GM19238 (cell line): ENCODE data around the gene KIF15.

Source experiments
- DNase-seq: peaks from one replicate; pipeline ENCODE4 v3.0.0; 2011; ENCODE audit warnings: low spot score; ENCODE audit not compliant: insufficient read length

The KIF15 gene, protein sequence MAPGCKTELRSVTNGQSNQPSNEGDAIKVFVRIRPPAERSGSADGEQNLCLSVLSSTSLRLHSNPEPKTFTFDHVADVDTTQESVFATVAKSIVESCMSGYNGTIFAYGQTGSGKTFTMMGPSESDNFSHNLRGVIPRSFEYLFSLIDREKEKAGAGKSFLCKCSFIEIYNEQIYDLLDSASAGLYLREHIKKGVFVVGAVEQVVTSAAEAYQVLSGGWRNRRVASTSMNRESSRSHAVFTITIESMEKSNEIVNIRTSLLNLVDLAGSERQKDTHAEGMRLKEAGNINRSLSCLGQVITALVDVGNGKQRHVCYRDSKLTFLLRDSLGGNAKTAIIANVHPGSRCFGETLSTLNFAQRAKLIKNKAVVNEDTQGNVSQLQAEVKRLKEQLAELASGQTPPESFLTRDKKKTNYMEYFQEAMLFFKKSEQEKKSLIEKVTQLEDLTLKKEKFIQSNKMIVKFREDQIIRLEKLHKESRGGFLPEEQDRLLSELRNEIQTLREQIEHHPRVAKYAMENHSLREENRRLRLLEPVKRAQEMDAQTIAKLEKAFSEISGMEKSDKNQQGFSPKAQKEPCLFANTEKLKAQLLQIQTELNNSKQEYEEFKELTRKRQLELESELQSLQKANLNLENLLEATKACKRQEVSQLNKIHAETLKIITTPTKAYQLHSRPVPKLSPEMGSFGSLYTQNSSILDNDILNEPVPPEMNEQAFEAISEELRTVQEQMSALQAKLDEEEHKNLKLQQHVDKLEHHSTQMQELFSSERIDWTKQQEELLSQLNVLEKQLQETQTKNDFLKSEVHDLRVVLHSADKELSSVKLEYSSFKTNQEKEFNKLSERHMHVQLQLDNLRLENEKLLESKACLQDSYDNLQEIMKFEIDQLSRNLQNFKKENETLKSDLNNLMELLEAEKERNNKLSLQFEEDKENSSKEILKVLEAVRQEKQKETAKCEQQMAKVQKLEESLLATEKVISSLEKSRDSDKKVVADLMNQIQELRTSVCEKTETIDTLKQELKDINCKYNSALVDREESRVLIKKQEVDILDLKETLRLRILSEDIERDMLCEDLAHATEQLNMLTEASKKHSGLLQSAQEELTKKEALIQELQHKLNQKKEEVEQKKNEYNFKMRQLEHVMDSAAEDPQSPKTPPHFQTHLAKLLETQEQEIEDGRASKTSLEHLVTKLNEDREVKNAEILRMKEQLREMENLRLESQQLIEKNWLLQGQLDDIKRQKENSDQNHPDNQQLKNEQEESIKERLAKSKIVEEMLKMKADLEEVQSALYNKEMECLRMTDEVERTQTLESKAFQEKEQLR (N-terminal part only)

GRCh38 chr3:44761424-44762169, at the start of gene KIF15, which contains the start of gene KIAA1143:
Gene KIF15 (plus strand): TSS chr3:44761794. CDS start chr3:44761866, 72 bp downstream.
Gene KIAA1143 (minus strand): TSS chr3:44761619. CDS start chr3:44761602, 17 bp downstream.
- peak; percentile 65 for DNase-seq

- DNase-seq = peak; percentile 23
These were observed 49.0 kb upstream of the KIF15 start, which contains the start of gene ZNF502 for GRCh38 chr3:44712455-44713075. Gene ZNF502 (plus strand): TSS chr3:44712660. CDS start chr3:44720262, 7,602 bp downstream.

DNA sequence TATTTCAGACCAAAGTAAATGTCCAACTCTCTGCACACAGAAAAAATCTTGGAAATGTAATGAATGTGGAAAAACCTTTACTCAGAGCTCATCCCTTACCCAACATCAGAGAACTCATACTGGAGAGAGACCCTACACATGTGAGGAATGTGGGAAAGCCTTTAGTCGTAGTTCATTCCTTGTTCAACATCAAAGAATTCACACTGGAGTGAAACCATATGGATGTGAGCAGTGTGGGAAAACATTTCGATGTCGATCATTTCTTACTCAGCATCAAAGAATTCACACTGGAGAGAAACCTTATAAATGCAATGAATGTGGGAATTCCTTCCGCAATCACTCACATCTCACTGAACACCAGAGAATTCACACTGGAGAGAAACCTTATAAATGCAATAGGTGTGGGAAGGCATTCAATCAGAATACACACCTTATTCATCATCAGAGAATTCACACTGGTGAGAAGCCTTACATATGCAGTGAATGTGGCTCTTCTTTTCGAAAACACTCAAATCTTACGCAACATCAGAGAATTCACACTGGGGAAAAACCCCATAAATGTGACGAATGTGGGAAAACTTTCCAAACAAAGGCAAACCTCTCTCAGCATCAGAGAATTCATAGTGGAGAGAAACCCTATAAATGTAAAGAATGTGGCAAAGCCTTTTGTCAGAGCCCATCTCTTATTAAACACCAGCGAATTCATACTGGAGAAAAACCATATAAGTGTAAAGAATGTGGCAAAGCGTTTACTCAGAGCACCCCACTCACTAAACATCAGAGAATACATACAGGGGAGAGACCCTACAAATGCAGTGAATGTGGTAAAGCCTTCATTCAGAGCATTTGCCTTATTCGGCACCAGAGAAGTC, 40.1 kb upstream of the KIF15 start:
- no peak for DNase-seq

GRCh38 chr3:44722103-44722401, 39.5 kb upstream of the KIF15 start:
- no peak for DNase-seq

- DNase-seq = peak; percentile 70
These were observed 32.1 kb upstream of the KIF15 start, which contains the start of gene ZNF501 for GRCh38 chr3:44729384-44729910. Gene ZNF501 (plus strand): TSS chr3:44729635. CDS start chr3:44734422, 4,787 bp downstream.

DNA sequence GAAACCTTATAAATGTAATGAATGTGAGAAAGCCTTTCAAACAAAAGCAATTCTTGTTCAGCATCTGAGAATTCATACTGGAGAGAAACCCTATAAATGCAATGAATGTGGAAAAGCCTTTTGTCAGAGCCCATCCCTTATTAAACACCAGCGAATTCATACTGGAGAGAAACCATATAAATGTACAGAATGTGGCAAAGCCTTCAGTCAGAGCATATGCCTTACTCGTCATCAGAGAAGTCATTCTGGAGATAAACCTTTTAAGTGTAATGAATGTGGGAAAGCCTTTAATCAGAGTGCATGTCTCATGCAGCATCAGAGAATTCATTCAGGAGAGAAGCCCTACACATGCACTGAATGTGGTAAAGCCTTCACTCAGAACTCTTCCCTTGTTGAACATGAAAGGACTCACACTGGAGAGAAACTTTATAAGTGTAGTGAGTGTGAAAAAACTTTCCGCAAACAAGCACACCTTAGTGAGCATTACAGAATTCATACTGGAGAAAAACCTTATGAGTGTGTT, 26.9 kb upstream of the KIF15 start:
- DNase-seq = no peak

DNA sequence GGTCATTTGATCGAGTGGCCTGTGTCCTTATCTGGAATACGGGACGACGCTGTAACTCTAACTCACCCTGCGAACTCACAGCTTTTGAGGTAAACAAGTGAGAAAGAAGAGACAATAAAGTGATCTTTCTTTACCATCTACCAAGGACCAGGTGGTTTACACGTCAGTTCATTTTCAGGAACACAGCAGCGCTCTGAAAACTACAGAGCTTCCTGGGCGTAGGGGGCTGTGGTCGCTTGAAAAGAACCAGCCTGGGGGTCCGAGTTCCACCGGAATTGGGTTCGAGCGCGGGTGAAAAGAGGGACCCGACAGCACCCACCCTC, 532 bp upstream of the KIF15 start:
- DNase-seq = no peak

- DNase-seq = no peak
These were observed 630 bp downstream of the KIF15 start for GRCh38 chr3:44762170-44762677.

- no peak for DNase-seq
These were observed 1.1 kb downstream of the KIF15 start for GRCh38 chr3:44762690-44763089.

GRCh38 chr3:44764248-44764647, 2.7 kb downstream of the KIF15 start:
- DNase-seq = no peak

DNA sequence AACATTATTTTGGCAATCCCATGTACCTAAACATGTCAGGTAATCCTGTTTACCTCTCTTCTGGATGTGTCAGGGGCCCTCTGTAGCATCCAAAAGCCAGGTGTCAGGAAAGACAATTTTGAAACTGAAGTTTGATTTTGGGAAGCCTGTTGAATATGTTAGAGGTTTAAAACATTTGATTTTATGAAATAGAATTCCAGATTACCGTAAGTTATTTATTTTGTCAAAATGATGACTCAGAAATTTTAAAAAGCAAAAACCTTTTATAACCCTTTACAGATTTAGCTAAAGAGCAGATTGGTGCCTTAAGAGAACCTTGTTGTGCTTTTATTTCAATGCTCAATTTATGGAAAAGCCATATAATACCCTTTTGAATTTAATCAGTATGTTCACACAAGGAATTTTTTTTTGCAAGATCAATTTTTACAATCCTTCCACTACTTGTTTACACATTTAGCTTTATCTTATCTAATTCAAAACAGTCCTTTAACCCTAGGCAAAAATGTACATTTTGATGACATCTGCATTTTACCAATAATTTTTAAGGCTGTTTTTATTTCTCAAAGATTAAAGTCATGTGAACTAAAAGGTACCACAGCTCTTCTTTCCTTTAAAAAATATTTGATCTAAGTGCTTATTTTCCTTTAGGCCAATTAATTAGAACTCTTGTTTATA, 10.0 kb downstream of the KIF15 start:
- no peak for DNase-seq

DNA sequence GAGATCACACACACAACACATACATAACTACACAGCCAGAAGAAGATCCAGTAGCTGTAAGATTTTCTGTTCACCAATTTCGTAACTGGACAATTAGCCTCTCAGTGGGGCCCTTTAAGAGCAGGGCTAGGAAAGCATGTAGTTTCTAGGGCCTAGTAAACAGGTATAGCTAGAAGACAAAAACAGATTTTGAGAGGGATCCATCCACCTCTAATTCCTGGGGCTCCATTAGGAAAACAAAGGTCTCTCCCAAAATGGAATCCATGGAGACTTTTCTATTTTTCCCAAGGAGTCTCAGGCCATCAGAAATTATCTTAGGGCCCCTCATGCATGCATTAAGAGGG, 10.5 kb downstream of the KIF15 start:
- no peak for DNase-seq

- no peak for DNase-seq
These were observed 21.3 kb downstream of the KIF15 start for GRCh38 chr3:44782891-44783290.

GRCh38 chr3:44795197-44795596, 33.6 kb downstream of the KIF15 start:
- DNase-seq = no peak

DNA sequence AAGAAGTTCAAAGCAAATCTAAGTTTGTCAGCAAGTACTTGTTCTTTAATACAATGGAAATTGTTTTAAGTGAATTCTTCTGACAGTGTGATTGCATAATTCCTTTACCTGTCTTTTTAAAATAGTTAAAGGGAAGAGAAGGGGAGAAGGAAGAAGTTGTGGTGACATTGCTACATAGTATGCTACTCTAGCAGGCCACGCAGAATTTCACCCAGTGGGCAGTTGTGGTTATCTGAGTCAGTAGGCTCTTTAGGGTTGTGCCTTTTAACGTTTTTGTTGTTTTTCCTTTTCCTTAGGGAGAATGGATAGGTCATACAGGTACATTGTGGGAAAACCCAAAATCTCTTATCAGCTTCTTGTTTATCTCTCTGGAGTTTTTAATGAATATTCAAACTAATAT, 40.4 kb downstream of the KIF15 start:
- no peak for DNase-seq

- DNase-seq = peak; percentile 13
These were observed 41.7 kb downstream of the KIF15 start for GRCh38 chr3:44803298-44803697.

DNA sequence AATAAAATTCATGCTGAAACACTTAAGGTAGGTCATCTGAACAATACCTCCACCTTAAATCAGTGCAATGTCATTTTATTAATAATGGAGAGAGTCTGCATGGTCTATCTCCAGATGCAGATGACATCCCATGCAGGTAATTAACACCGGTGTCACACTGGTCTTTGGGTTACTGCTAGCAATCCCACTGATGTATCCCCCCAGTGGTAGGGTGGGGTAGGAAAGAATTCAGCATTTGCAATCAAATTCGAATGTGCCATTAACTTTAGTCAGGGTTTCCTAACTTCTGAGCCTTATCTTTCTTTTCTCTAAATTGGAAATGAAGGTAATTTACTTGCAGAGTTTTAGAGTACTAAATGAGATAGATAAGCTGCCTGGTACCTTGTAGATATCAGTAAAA, 44.4 kb downstream of the KIF15 start:
- DNase-seq = no peak

DNA sequence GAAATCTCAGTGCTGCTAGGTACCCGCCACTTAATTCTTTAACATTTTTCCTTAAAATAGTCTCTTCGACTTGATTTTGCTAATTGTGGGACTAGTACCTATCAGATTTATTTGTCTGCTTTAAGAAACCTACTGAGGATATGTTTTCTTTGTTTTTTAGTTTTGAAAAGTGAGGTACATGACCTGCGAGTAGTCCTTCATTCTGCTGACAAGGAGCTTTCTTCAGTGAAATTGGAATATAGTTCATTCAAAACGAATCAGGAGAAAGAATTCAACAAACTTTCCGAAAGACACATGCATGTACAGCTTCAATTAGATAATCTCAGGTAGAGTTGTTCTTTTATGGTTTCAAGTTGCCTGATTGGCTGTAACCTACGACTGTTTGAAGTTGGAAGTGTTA, 53.2 kb downstream of the KIF15 start:
- no peak for DNase-seq
